ENCODE results near the gene PREPL. TPM values are rescaled to one million over a fixed set of nuclear protein-coding genes. Genes with fewer than 3 reads are reported as not detected.

PREPL gene
- total RNA-seq, 1 experiment from 2014 or later: 43.0 TPM

DNA sequence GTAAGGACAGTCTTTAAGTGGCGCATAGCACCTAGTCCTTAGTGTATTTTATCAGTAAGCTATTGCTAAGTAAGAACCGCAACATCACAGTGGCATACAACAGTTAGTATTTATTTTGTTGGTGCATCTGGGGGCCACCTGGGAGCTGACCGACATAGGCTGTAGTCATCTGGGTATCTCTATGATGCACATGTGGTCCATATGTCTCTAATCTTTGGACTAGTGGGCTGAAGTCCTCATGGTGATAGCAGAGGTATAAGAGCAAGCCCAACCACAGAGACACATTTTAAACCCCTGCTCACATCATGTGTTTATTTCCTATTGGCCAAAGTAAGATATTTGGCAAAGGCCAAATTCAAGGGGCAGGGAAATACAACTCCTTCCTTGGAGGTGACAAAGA is 3.3 kb upstream of the PREPL start:
- Mint-ChIP-seq H3K9me3 (ENCODE audit: low read depth, unreplicated experiment) (no peaks in the 10 kb centered on the region), H3K36me3 (ENCODE audit: insufficient read depth, unreplicated experiment) (peaks cover 25% of the 10 kb centered on the region), H3K27me3 (ENCODE audit: unreplicated experiment) (no peaks in the 10 kb centered on the region), H3K4me3 (ENCODE audit: low read depth, unreplicated experiment) (peak overlapping the region; percentile 88), H3K27ac (ENCODE audit: unreplicated experiment) (peak overlapping the region; percentile 59), H3K4me1 (ENCODE audit: low read depth, unreplicated experiment) (peaks cover 27% of the 10 kb centered on the region)
- DNase-seq: no peak
- BruUV-seq (replicated peaks): no TSS peak
- CTCF ChIA-PET: interaction anchor here (1.0 to 1.2 kb wide), 2 partner anchors 9 to 116 kb away, joined by 3 read pairs; no protein-coding TSS in a partner anchor
- intact Hi-C loops (cut with micrococcal nuclease; ENCODE audit: unreplicated experiment): no loop called here
- no peak for TF ChIP-seq CTCF (IDR thresholded peaks at IDR 0.05; ENCODE audit: unreplicated experiment)

- no peaks in the 10 kb centered on the region for H3K9me3 Mint-ChIP-seq (ENCODE audit: low read depth, unreplicated experiment)
- peak overlapping the region; percentile 85 for H3K27ac Mint-ChIP-seq (ENCODE audit: unreplicated experiment)
- intact Hi-C loops (cut with micrococcal nuclease; ENCODE audit: unreplicated experiment): no loop called here
- H3K4me1 Mint-ChIP-seq (ENCODE audit: low read depth, unreplicated experiment): peaks cover 41% of the 10 kb centered on the region
- peak; percentile 34 for DNase-seq
- no peaks in the 10 kb centered on the region for H3K27me3 Mint-ChIP-seq (ENCODE audit: unreplicated experiment)
- peaks cover 36% of the 10 kb centered on the region for H3K36me3 Mint-ChIP-seq (ENCODE audit: insufficient read depth, unreplicated experiment)
- TSS peak; percentile 24 for BruUV-seq (replicated peaks)
- no peak for TF ChIP-seq CTCF (IDR thresholded peaks at IDR 0.05; ENCODE audit: unreplicated experiment)
- CTCF ChIA-PET: interaction anchor here (0.6 to 2.0 kb wide), 4 partner anchors 30 to 464 kb away, joined by 3 to 8 read pairs (median 4); no protein-coding TSS in a partner anchor
- peak overlapping the region; percentile 88 for H3K4me3 Mint-ChIP-seq (ENCODE audit: low read depth, unreplicated experiment)
Measured at GRCh38 chr2:44362207-44363015, 1.1 kb upstream of the PREPL start.

DNA sequence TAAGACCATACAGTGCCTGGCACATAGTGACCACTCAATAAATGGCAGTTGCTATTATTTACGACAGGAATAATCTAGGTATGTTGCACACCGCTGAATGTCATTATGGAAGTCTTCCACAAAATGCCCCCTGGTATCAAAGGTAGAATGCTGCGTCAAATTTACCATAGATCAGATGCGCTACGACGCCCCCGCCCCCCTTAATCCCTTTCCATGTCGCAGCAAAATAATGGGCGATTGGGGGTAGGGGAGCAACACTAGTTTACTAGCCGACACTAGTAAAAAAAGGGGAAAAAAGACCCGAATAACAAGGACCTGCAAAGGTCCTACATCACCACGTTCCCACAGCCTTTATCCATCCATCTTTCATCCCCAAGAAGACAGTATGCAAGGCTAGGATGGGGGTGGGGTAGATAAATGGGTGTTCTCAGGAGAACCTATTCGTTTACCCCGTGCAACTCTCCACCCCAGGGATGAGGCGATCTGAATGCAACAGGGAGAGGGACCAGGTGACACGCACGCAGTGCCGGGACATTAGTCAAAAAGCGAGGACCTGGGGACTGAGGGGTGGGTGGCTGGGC is 455 bp downstream of the PREPL start:
- TSS peak; percentile 59 for BruUV-seq (replicated peaks)
- Mint-ChIP-seq H3K36me3 (ENCODE audit: insufficient read depth, unreplicated experiment) (peaks cover 36% of the 10 kb centered on the region), H3K4me3 (ENCODE audit: low read depth, unreplicated experiment) (peak overlapping the region; percentile 88), H3K27ac (ENCODE audit: unreplicated experiment) (peak overlapping the region; percentile 85), H3K27me3 (ENCODE audit: unreplicated experiment) (no peaks in the 10 kb centered on the region), H3K9me3 (ENCODE audit: low read depth, unreplicated experiment) (no peaks in the 10 kb centered on the region), H3K4me1 (ENCODE audit: low read depth, unreplicated experiment) (peaks cover 46% of the 10 kb centered on the region)
- TF ChIP-seq CTCF (IDR thresholded peaks at IDR 0.05; ENCODE audit: unreplicated experiment): no peak
- peak; percentile 24 for DNase-seq
- CTCF ChIA-PET: interaction anchor here (0.6 to 2.0 kb wide), 3 partner anchors 69 to 148 kb away, joined by 3 to 8 read pairs (median 5); no protein-coding TSS in a partner anchor
- intact Hi-C loops (cut with micrococcal nuclease; ENCODE audit: unreplicated experiment): no loop called here

- no peaks in the 10 kb centered on the region for H3K27me3 Mint-ChIP-seq (ENCODE audit: unreplicated experiment)
- H3K4me1 Mint-ChIP-seq (ENCODE audit: low read depth, unreplicated experiment): peaks cover 26% of the 10 kb centered on the region
- TF ChIP-seq CTCF (IDR thresholded peaks at IDR 0.05; ENCODE audit: unreplicated experiment): no peak
- peaks cover 36% of the 10 kb centered on the region for H3K36me3 Mint-ChIP-seq (ENCODE audit: insufficient read depth, unreplicated experiment)
- intact Hi-C loops (cut with micrococcal nuclease; ENCODE audit: unreplicated experiment): no loop called here
- peak overlapping the region; percentile 70 for H3K27ac Mint-ChIP-seq (ENCODE audit: unreplicated experiment)
- CTCF ChIA-PET: interaction anchor here (0.7 to 0.9 kb wide), 2 partner anchors 15 to 121 kb away, joined by 3 read pairs; no protein-coding TSS in a partner anchor
- BruUV-seq (replicated peaks): no TSS peak
- peak; percentile 82 for DNase-seq
- no peaks in the 10 kb centered on the region for H3K9me3 Mint-ChIP-seq (ENCODE audit: low read depth, unreplicated experiment)
- H3K4me3 Mint-ChIP-seq (ENCODE audit: low read depth, unreplicated experiment): peak overlapping the region; percentile 36
Measured at GRCh38 chr2:44358503-44358902, 2.8 kb downstream of the PREPL start.

Data from Calu3 (cell line).